B cell (primary cell): Measurements from ENCODE around the gene NUMB. TPM values are rescaled to one million over a fixed set of nuclear protein-coding genes. Genes with fewer than 3 reads are reported as not detected.

Experiments used
- ATAC-seq: fragments of 200-7000 bp; cut with Tn5 transposase; one replicate; pipeline ENCODE4 v1.10.0; 2021; ENCODE audit warnings: low read depth, mild to moderate bottlenecking, moderate number of reproducible peaks, moderate library complexity
- CTCF ChIA-PET: fragments of 350-600 bp; sonication (Branson Sonifier 250); formaldehyde crosslinking; loops from one replicate; lab custom pipeline; 2021; ENCODE audit warnings: antibody characterized with exemption, inconsistent platforms; lab: Charles Lee
- POLR2A ChIA-PET: fragments of 350-600 bp; sonication (Branson Sonifier 250); formaldehyde crosslinking; loops from one replicate; lab custom pipeline; 2021; ENCODE audit warnings: antibody characterized with exemption; lab: Charles Lee
- DNase-seq: peaks from one replicate; pipeline ENCODE4 v3.0.0; 2013
- H2AFZ ChIP-seq: 2 replicates; pipeline ENCODE4 v1.6.1; 2012; ENCODE audit warnings: mild to moderate bottlenecking, low read depth, low read length; ENCODE audit not compliant: insufficient read depth, poor library complexity, severe bottlenecking
- H3K27ac ChIP-seq, 2 donors: 1 replicate in 1 of 2; 2 replicates in 1 of 2; pipeline ENCODE4 v1.5.1; 2012 to 2013; ENCODE audit warnings: low read length in 2 of 2, mild to moderate bottlenecking in 2 of 2, moderate library complexity in 1 of 2
- H3K27me3 ChIP-seq, 4 experiments: fragments of 200-600 bp in 1 of 4; sonication (generic) in 1 of 4; replicated peaks in 1 of 4; 1 replicate in 2 of 4; 2 replicates in 2 of 4; pipeline versions ENCODE4 v1.6.1 to v1.7.0; 2013 to 2016; ENCODE audit warnings: low read length in 3 of 4, mild to moderate bottlenecking in 2 of 4, mixed read lengths in 1 of 4, moderate library complexity in 1 of 4; ENCODE audit not compliant: insufficient read depth in 4 of 4, control insufficient read depth in 3 of 4; ENCODE audit errors: control extremely low read depth in 1 of 4
- H3K36me3 ChIP-seq, 2 experiments: replicated peaks in 1 of 2; 1 replicate in 1 of 2; 2 replicates in 1 of 2; pipeline versions ENCODE4 v1.6.1 to v1.7.1; 2013; ENCODE audit warnings: low read length in 1 of 2; ENCODE audit not compliant: insufficient read depth in 2 of 2, control insufficient read depth in 1 of 2; ENCODE audit errors: control extremely low read depth in 1 of 2, extremely low read depth in 1 of 2
- H3K4me1 ChIP-seq, 2 donors: fragments of 200-600 bp in 1 of 2; sonication (generic) in 1 of 2; 1 replicate in 1 of 2; 2 replicates in 1 of 2; pipeline versions ENCODE4 v1.5.1 to v1.6.1; 2013 to 2017; ENCODE audit warnings: low read length in 2 of 2; ENCODE audit not compliant: control insufficient read depth in 2 of 2, insufficient read depth in 2 of 2
- H3K4me2 ChIP-seq: replicated peaks from 2 replicates; pipeline ENCODE3; 2012; ENCODE audit warnings: mild to moderate bottlenecking, low read depth, low read length; ENCODE audit not compliant: poor library complexity, severe bottlenecking
- H3K4me3 ChIP-seq, 5 experiments: fragments of 200-600 bp in 1 of 5; sonication (generic) in 1 of 5; 1 replicate in 3 of 5; 2 replicates in 2 of 5; pipeline versions ENCODE4 v1.5.1 to v1.7.0; 2011 to 2016; ENCODE audit warnings: low read length in 4 of 5, mild to moderate bottlenecking in 4 of 5, low read depth in 2 of 5, control low read depth in 1 of 5, moderate library complexity in 1 of 5; ENCODE audit not compliant: insufficient read depth in 1 of 5; ENCODE audit errors: control extremely low read depth in 1 of 5, extremely low read depth in 1 of 5
- H3K79me2 ChIP-seq: fragments of 200-600 bp; sonication (generic); one replicate; pipeline ENCODE4 v1.6.0; 2016; ENCODE audit warnings: low read length; ENCODE audit not compliant: control insufficient read depth, insufficient read depth
- H3K9ac ChIP-seq: fragments of 200-600 bp; sonication (generic); 2 replicates; pipeline ENCODE4 v1.6.1; 2017; ENCODE audit warnings: mild to moderate bottlenecking, low read length, moderate library complexity
- H3K9me3 ChIP-seq, 3 donors: one replicate each; pipeline versions ENCODE4 v1.6.1 to v1.7.1; 2013; ENCODE audit warnings: low read length in 2 of 3; ENCODE audit not compliant: control insufficient read depth in 2 of 3, insufficient read depth in 1 of 3; ENCODE audit errors: control extremely low read depth in 1 of 3
- H4K20me1 ChIP-seq: 2 replicates; pipeline ENCODE4 v1.6.0; 2012; ENCODE audit warnings: mild to moderate bottlenecking, low read length; ENCODE audit not compliant: insufficient read depth, control insufficient read depth, poor library complexity, severe bottlenecking
- H3K27ac Mint-ChIP-seq: one replicate; pipeline ENCODE4 v1.8.0; 2021; ENCODE audit warnings: mixed read lengths
- H3K27me3 Mint-ChIP-seq: one replicate; pipeline ENCODE4 v1.8.0; 2021; ENCODE audit warnings: mixed read lengths
- H3K4me1 Mint-ChIP-seq: one replicate; pipeline ENCODE4 v1.8.0; 2021; ENCODE audit warnings: mixed read lengths
- H3K4me3 Mint-ChIP-seq: one replicate; pipeline ENCODE4 v1.8.0; 2021; ENCODE audit warnings: mixed read lengths
- H3K9me3 Mint-ChIP-seq: one replicate; pipeline ENCODE4 v1.8.0; 2022; ENCODE audit warnings: mixed read lengths; ENCODE audit not compliant: insufficient read depth
- CTCF ChIP-seq: fragments of 200-600 bp; IDR thresholded peaks from one replicate; pipeline ENCODE4 v1.8.0; 2022; ENCODE audit warnings: antibody characterized with exemption, mild to moderate bottlenecking
- EZH2 ChIP-seq: IDR thresholded peaks from 2 replicates; pipeline ENCODE4 v1.6.1; 2012; ENCODE audit warnings: borderline replicate concordance, low read depth, mild to moderate bottlenecking, moderate library complexity, low read length; ENCODE audit not compliant: insufficient read depth, poor library complexity, severe bottlenecking
- WGBS: methylation state at CpG from one replicate; pipeline ENCODE4 v1.1.5; 2013; ENCODE audit warnings: missing lambda C conversion rate; ENCODE audit not compliant: insufficient coverage; 5-methylcytosine and 5-hydroxymethylcytosine counted together
- intact Hi-C: fragments of 100-400 bp; cut with micrococcal nuclease; formaldehyde crosslinking; loops from one replicate; pipeline ENCODE4 v1.10.0; 2022
- polyA plus RNA-seq: library from polyadenylated mRNA; depleted of rRNA; stranded (reverse); fragments of >200 nt; gene quantifications from 2 replicates; pipeline ENCODE4 v1.2.3, GENCODE V29; 2012
- total RNA-seq, 2 donors: library from RNA; stranded (reverse); fragments of 120-200 nt in 1 of 2; gene quantifications; 1 replicate in 1 of 2; 2 replicates in 1 of 2; pipeline versions ENCODE4 v1.2.3 to v1.2.4, GENCODE V29; 2013 to 2022

NUMB gene
- total and polyA plus RNA-seq, 2 donors (not counting 1 experiment from before 2014, with no cell fraction given), result 63.4 to 102 TPM

- Mint-ChIP-seq H3K4me1 (peaks cover 22% of the 10 kb centered on the region), H3K27ac (no peak overlapping the region), H3K4me3 (no peak overlapping the region), H3K9me3 (no peaks in the 10 kb centered on the region), H3K27me3 (no peaks in the 10 kb centered on the region)
- ATAC-seq (no peak), DNase-seq (no peak)
- H3K9me3 ChIP-seq, result no peaks in the 10 kb centered on the region
- H3K27ac ChIP-seq, result no peak overlapping the region
- no peaks in the 10 kb centered on the region for H3K4me1 ChIP-seq
- no peak overlapping the region for H3K4me3 ChIP-seq
- H3K36me3 ChIP-seq, result no peaks in the 10 kb centered on the region
- WGBS, result 100% methylated on average over 1 of the region's 1 CpG
- no peak overlapping the region for H2AFZ ChIP-seq
- intact Hi-C loops, result no loop called here
- H3K4me2 ChIP-seq, result no peak overlapping the region
- no peaks in the 10 kb centered on the region for H3K27me3 ChIP-seq
- no peak overlapping the region for H3K9ac ChIP-seq
- H4K20me1 ChIP-seq, result peaks cover 3% of the 10 kb centered on the region
- ChIA-PET CTCF (interaction anchor here (0.6 to 2.2 kb wide), 5 partner anchors 29 to 737 kb away, joined by 3 to 10 read pairs (median 3); no protein-coding TSS in a partner anchor), POLR2A (interaction anchor here (0.6 kb wide), 1 partner anchor 89 kb away, joined by 4 read pairs; no protein-coding TSS in a partner anchor)
- TF ChIP-seq EZH2 (no peak), CTCF (no peak)
- peaks cover 44% of the 10 kb centered on the region for H3K79me2 ChIP-seq
Observed at GRCh38 chr14:73374218-73374617, 84.1 kb downstream of the NUMB start.

GRCh38 chr14:73372529-73372928, 85.8 kb downstream of the NUMB start:
- Histone ChIP-seq H3K27ac (no peak overlapping the region), H3K4me3 (no peak overlapping the region), H3K4me2 (no peak overlapping the region), H2AFZ (no peak overlapping the region), H3K9ac (no peak overlapping the region), H3K9me3 (no peaks in the 10 kb centered on the region), H3K27me3 (no peaks in the 10 kb centered on the region), H3K4me1 (no peaks in the 10 kb centered on the region), H3K79me2 (peaks cover 38% of the 10 kb centered on the region), H4K20me1 (no peaks in the 10 kb centered on the region), H3K36me3 (peaks cover 0 to 1% of the 10 kb centered on the region in 2 experiments)
- intact Hi-C loops, result no loop called here
- ChIA-PET CTCF (interaction anchor here (2.2 kb wide), 1 partner anchor 100 kb away, joined by 10 read pairs; no protein-coding TSS in a partner anchor), POLR2A (no interaction called here)
- Mint-ChIP-seq H3K4me1 (peaks cover 24% of the 10 kb centered on the region), H3K4me3 (no peak overlapping the region), H3K27me3 (no peaks in the 10 kb centered on the region), H3K9me3 (no peaks in the 10 kb centered on the region), H3K27ac (no peak overlapping the region)
- no peak for ATAC-seq
- DNase-seq, result no peak
- TF ChIP-seq EZH2 (no peak), CTCF (no peak)
